ENCODE measurements around the gene NCKAP5L.
"Not testable (repeated sequence)": the region's sequence is repeated elsewhere in the genome, so short reads cannot be mapped to it uniquely, and the experiment has no call there.

Gene NCKAP5L

DNA sequence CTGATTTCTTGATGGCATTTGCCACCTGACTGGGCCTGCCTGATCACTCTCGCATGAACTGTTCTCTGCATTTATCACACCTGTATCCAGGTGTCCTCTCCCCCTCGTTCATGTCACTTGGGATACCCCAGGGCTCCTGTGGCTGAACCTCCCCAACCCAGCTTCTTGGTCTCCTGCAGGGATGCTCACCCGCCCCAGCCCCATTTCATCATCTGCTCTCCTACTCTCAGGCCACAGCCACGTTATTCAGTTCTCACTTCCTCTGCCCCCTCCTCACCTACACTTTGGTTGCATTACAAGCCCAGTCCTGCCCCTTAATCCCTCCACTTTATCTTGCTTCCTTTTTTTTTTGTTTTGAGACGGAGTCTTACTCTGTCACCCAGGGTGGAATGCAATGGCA is 51.4 kb downstream of the NCKAP5L start:
- DNase-seq: no peak

DNA sequence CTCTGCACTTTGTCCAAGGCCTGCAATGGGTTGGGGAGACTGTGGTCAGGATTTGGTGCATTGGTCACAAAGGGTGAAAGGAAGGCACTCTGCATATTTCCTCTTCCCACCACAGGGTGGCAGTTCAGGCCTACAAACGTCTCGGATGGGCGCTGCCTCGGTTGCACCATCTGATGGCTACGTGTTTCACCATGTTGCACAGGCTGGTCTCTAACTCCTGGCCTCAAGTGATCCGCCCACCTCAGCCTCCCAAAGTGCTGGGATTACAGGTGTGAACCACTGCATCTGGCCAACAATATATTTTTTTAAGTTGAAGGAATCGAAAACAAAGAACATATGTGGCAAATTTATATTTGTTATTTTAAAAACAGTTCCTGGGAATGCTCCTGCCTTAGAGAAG is 51.8 kb downstream of the NCKAP5L start:
- peak; percentile 8 for DNase-seq

DNA sequence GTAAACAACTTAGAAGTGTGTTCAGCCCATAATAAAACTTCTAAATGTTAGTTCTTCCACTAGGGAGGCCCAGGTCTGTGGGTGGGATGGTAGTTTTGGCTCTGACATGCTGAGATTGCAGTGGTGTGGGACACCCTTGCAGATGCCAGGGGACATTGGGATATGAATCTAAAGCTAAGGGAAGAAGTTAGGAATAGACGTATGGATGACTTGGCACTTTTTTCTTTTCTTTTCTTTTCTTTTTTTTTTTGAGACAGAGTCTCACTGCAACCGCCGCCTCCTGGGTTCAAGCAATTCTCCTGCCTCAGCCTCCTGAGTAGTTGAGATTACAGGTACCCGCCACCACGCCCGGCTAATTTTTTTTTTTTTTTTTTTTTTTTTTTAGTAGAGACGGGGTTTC is 55.1 kb downstream of the NCKAP5L start:
- DNase-seq: not testable (repeated sequence)

DNA sequence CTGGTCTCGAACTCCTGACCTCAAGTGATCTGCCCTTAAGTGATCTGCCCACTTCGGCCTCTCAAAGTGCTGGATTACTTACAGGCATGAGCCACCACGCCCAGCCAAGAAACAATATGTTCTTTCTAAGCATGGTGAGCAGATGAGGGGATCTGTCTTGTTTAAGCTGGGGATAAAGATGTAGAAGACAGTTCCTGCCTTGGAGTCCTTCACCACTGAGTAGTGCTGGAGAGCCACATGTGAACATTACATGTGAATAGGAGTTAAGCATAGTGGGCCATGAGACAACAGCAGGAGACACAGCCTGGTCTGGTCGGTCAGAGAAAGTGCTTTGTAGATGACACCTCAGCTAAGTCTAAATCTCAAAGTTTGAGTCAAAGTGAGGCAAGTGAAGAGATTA is 60.9 kb downstream of the NCKAP5L start:
- DNase-seq: no peak

DNA sequence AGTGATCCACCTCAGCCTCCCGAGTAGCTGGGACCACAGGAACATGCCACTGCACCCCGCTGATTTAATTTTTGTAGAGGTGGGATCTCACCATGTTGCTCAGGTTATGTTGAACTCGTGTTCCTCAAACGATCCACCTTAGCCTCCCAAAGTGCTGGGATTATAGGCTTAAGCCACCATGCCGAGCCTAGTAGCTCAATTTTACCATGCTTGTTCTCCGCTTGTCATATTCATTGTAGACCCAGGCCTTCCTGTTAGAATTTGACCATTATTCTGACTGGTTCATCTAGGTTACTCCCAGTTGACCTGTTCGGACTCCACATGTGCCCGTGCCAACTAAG is 62.1 kb downstream of the NCKAP5L start:
- no peak for DNase-seq

DNA sequence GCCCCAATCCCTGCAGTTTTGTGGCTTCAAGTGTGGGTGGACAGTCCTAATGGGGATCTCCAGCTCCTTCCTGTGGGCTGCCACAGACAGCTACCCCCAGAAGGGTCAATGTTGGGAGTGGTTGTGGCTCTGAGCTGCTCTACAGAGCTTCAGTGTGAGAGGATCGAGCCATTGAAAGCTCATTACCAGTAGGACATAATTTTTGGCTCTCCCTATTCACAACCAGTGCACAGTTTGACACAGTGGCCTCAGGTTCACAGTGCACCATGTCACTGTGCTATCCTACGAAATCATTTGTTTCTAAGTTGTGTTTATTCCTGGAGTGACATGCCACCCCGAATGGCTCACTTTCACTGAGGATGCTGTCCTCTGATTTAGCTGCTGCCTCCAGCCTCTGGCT is 64.1 kb downstream of the NCKAP5L start:
- no peak for DNase-seq

DNA sequence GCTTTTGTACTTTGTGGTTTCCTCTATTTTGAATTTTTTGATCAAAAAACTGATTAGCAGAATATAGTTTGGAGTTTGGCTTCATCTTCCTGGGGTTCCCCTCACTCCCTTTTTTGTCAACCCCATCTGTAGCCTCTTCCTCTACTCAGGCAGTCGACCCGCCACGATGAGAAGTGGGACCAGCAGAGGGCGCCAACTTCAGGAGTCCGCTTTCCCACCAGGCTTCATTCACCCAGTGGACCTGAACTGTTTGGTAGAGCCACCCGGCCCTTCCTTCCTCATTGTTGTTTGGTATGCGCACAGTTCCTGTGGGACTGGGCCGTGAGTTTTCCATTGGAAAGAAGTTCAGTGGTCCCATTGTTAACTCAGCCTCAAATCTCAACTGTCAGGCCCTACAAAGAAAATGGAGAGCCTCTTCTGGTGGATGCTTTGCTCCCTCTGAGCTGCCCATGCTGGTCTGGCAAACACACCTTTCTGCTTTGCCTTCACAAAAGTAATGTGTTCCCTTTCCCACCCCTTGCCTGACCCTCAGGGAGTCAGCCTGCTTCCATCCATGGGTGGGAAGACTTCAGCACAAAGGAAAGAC is 65.1 kb downstream of the NCKAP5L start:
- DNase-seq: no peak

DNA sequence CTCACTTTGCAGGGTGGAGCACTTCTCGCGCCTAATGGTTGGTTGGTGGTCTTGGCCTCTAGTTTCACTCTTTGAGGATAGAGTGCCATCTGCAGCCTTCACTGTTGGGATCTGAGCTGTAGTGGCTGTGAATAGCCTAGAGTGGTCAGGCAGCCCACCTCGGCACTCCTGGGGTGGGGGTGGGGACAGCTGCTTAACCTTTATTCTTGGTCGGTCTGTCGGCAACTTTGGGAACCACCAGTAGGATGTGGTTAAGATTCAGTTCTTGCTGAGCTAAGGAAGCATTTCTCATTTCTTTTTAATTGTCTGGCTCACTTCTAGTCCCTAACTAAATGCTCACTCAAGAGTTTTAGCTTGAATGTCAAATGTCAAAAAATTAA is 65.8 kb downstream of the NCKAP5L start:
- no peak for DNase-seq

DNA sequence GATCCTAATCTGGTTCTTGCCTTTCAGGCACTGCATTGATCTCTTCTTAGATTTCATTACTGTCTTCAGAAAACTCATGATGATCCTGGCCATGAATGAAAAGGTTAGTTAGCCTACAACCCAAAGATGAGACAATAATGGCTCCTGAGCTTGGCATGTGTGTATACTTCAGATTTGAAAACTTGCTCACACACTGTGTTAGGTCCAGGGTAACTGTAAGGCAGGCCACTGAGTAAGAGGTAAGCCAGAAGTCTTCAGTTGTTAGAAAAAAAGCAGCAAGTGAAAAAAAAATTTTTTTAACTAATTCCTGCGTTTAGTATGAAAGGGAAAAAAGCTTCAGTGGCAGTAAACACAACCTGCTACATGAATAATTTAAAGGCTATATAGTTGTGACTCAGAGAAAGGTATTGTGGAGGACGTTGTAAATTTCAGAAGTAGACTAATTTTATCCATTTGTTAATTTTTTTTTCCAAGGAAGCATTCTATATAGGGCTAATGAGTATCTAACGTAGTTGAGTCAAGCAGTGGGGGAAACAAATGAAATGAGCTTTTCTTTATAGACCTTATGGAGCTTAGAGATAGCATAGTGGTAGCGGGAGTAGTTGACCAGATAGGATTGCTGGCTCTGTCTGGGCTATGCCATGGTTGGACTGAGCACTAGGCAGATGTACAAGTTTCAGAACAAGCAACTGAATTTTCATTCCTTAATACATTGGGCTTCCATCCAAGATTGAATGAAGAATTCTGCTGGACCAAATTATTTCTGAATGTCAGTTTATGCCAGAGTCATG is 66.3 kb downstream of the NCKAP5L start:
- DNase-seq: no peak

DNA sequence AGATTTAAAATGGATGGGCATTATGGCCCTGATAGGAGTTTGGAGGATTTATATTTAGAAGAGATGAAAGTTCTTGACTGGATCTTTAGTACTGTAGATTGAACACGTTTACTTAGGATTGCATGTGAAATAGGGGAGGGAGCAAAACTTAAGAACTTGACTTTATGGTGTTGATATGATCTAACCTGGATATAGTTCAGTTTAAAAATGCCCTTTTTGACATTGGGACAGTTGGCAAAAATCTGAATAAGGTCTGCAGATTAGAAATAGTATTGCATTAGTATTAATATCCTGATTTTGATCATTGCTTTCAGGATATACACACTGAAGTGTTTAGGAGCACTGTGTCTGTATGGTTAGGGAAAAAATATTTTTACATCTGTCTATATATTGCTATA is 77.2 kb downstream of the NCKAP5L start:
- no peak for DNase-seq

DNA sequence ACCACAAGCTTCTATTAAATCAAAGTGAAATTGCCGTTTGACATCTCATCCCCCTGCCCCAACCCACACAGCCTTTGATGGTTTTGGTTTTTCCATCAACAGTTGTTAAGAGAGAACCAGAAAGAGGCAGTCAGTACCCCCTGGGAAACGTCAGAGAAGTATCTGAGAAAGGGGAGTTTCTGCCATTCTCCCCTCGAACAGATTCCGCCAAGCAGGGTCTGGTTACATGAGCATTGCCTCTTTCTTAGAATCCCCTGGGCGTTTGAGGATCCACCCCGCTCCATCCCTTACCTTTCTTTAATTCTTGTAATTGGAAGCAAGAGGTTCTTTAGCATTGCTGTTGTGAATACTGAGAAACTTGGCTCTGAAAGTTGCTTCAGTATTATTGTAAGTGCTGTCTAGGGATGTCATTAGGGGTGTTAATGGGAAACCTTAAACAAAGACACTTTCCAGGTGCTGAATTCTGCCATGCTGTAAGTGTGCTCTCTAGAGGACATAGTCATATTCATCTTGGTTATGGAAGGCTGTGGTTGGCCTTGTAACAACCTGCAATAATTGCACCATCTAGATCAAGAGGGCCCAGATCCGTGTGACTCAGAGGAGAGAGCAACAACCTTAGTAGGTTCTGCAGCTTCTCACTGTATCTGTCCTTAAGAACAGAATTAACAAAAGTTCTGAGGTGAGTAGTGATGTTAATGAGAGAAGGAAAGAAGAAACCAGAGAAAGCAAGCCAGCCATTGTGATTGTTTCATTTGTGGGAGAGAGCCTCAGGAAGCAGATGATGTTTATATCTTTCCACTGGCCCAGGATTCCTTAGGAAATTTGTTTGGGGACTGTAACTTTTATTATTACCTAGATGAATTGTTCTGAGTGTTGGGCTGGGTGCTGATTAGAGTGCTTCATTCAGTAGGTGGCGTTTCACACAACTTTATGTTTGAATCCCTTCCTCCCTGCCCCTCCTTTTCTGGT is 77.9 kb downstream of the NCKAP5L start:
- DNase-seq: no peak

DNA sequence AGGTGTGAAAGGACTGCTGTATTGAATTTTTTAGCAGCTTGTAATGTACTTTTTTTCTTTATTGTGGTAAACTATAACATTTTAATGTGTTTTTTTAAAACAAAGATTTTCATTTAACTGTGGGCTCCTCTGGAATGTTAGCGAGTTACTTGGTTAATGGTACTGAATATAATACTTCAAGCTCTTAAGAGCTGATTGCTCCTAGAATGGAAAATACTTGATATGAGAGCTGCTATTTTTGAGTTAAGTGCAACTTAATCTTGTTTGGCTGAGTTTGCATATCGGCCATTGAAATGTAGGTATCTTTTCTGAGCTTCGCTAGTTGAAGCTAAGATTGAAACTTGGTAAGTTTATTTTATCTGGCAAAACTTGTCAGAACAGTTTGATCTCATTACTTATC is 79.4 kb downstream of the NCKAP5L start:
- DNase-seq: no peak

DNA sequence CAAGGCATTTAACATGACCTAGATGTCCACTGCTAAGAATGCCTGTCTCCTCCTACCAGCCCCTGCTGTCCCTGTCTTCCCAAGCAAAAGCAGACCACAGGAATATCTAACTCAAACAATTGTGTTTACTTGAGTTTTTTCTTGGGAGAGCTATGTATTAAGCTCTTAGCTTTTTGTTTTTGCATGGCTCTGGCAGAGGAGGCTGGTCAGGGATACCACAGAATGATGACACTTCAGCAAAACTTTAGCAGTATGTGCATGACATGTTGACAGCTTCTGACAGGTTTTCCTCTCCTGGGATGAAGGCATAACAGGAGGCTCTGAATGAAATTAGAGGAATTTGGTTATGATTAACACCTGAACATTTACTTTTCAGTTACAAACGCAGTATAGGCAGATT is 79.9 kb downstream of the NCKAP5L start:
- no peak for DNase-seq

DNA sequence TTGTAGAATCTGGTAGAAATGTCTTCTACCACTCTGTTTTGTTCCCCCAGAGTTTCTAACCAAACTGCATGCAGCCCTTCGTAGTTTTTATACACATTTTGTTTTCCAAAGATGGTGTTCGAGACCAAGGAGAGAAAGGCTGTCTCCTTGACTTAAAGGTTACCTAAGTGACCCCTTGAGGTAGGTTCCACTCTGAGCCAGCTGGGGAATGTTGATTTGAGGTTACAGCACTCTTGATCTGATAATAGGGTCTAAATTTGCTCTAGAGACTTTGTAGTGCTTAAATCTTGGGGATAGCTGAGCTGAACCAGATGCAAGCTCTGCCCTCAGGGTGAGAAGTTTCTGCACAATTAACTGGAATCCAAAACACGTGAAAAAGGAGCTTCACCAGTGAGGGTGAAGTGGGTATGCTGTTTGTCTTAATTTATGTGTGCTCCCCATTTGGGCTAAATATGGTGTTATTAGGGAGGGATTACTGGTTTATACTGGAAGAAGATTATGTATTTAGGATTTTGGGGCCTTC is 83.8 kb downstream of the NCKAP5L start:
- no peak for DNase-seq

DNA sequence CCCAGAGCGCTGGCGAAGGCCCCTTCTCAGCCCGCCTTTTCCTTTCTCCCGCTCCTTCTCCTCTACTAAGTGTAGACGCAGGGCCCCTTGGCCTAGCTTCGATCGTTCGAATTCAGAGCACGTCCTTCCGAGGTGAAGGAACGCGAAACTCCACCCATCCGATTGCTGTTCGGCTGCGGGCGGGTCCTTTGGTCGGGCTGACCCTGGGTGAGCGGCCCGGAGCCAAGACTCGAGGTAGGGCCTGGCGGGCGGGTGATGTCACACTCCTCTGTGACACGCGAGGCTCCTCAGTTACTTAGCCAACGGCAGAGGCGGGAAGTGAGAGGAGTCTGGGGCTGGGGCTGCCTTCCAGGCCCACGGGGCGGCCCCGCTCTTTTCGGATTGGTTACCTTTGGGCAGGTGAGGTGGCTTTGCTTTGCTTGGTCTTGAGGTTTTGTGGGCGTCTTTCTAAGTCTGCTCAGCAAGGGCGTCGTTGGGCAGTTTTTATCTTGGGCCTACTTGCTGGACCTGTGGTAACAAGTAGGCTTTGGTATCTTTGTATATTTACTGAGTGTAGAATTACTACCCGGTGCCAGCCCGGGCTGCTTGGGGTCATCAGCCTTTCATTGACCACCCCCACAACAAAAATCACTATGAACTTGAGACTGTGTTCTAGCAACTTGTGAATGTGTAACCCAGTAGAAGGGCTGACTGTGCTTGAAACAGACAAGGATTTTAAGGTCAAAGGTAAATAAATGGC is 86.2 kb downstream of the NCKAP5L start:
- peak; percentile 69 for DNase-seq

Data from NCI-H748 treated with DMSO at 0.1 percent for 48 hours (cell line).